Neural cell (in vitro differentiated cells): Measurements from ENCODE around the gene CIZ1. TPM values are rescaled to one million over a fixed set of nuclear protein-coding genes. Genes with fewer than 3 reads are reported as not detected.

Experiments
- H2AFZ ChIP-seq: fragments of 200-600, 300-800 bp; sonication (generic), shearing (Covaris generic); 2 replicates; pipeline ENCODE4 v1.6.0; 2014; ENCODE audit warnings: low read depth, mild to moderate bottlenecking, antibody characterized with exemption, low read length, moderate library complexity
- H3F3A ChIP-seq: fragments of 200-600 bp; shearing (Covaris generic); 2 replicates; pipeline ENCODE4 v1.6.1; 2016; ENCODE audit warnings: mild to moderate bottlenecking, moderate library complexity, mixed read lengths, antibody characterized with exemption, low read length; ENCODE audit not compliant: insufficient read depth, poor library complexity, severe bottlenecking
- H3K27ac ChIP-seq: fragments of 200-600, 300-800 bp; sonication (generic), shearing (Covaris generic); 2 replicates; pipeline ENCODE4 v1.5.1; 2014; ENCODE audit warnings: mild to moderate bottlenecking, low read length, moderate library complexity
- H3K27me3 ChIP-seq: fragments of 300-800, 200-600 bp; sonication (generic), shearing (Covaris generic); 2 replicates; pipeline ENCODE4 v1.6.0; 2014; ENCODE audit warnings: mild to moderate bottlenecking, low read depth, low read length, moderate library complexity; ENCODE audit not compliant: insufficient read depth
- H3K36me3 ChIP-seq: fragments of 300-800, 200-600 bp; sonication (generic), shearing (Covaris generic); 2 replicates; pipeline ENCODE4 v1.5.1; 2014; ENCODE audit warnings: mild to moderate bottlenecking, antibody characterized with exemption, low read length, moderate library complexity; ENCODE audit not compliant: insufficient read depth
- H3K4me2 ChIP-seq: fragments of 300-800, 200-600 bp; sonication (generic), shearing (Covaris generic); 2 replicates; pipeline ENCODE4 v1.6.0; 2014; ENCODE audit warnings: mild to moderate bottlenecking, low read length
- H3K4me3 ChIP-seq: fragments of 300-800, 200-600 bp; sonication (generic), shearing (Covaris generic); 2 replicates; pipeline ENCODE4 v1.5.1; 2014; ENCODE audit warnings: mild to moderate bottlenecking, low read length, moderate library complexity
- H3K79me2 ChIP-seq: fragments of 200-600 bp; shearing (Covaris generic); replicated peaks from 2 replicates; pipeline ENCODE4 v1.6.0; 2014; ENCODE audit warnings: mild to moderate bottlenecking, low read length, moderate library complexity; ENCODE audit not compliant: insufficient read depth
- H3K9ac ChIP-seq: fragments of 300-800, 200-600 bp; sonication (generic), shearing (Covaris generic); 2 replicates; pipeline ENCODE4 v1.6.1; 2016; ENCODE audit warnings: mild to moderate bottlenecking, low read length, mixed read lengths
- H3K9me2 ChIP-seq: fragments of 200-600 bp; shearing (Covaris generic); 2 replicates; pipeline ENCODE4 v1.6.1; 2016; ENCODE audit warnings: mild to moderate bottlenecking, low read length, mixed read lengths; ENCODE audit not compliant: insufficient read depth
- H3K9me3 ChIP-seq: fragments of 200-600, 300-800 bp; sonication (generic), shearing (Covaris generic); 2 replicates; pipeline ENCODE4 v1.6.1; 2016; ENCODE audit warnings: mild to moderate bottlenecking, mixed run types, low read length, moderate library complexity, mixed read lengths
- H4K20me1 ChIP-seq: fragments of 200-600 bp; shearing (Covaris generic); 2 replicates; pipeline ENCODE4 v1.6.1; 2016; ENCODE audit warnings: mild to moderate bottlenecking, mixed run types; ENCODE audit not compliant: insufficient read depth
- EP300 ChIP-seq: fragments of 450-650 bp; conservative IDR thresholded peaks from 2 replicates; pipeline ENCODE4 v1.6.1; 2014; ENCODE audit warnings: antibody characterized with exemption, mild to moderate bottlenecking, moderate library complexity; ENCODE audit not compliant: poor library complexity, severe bottlenecking
- EZH2 ChIP-seq: fragments of 200-600, 300-800 bp; shearing (Covaris generic), sonication (generic); IDR thresholded peaks from 2 replicates; pipeline ENCODE4 v1.6.1; 2014; ENCODE audit warnings: antibody characterized with exemption, low read length, borderline replicate concordance, mild to moderate bottlenecking; ENCODE audit not compliant: insufficient read depth, poor library complexity, severe bottlenecking
- MXI1 ChIP-seq: fragments of 450-650 bp; conservative IDR thresholded peaks from 2 replicates; pipeline ENCODE4 v1.6.1; 2014; ENCODE audit warnings: antibody characterized with exemption, mild to moderate bottlenecking; ENCODE audit not compliant: poor library complexity, severe bottlenecking
- POLR2AphosphoS5 ChIP-seq: IDR thresholded peaks from 2 replicates; pipeline ENCODE4 v1.6.1; 2012
- RAD21 ChIP-seq: fragments of 450-650 bp; conservative IDR thresholded peaks from 2 replicates; pipeline ENCODE4 v1.6.1; 2014; ENCODE audit warnings: antibody characterized with exemption, mild to moderate bottlenecking, moderate library complexity
- SMC3 ChIP-seq: fragments of 450-650 bp; conservative IDR thresholded peaks from 2 replicates; pipeline ENCODE4 v1.6.1; 2014; ENCODE audit warnings: antibody characterized with exemption, mild to moderate bottlenecking, moderate library complexity; ENCODE audit not compliant: poor library complexity
- TAF1 ChIP-seq: IDR thresholded peaks from 2 replicates; pipeline ENCODE4 v1.6.1; 2012; ENCODE audit warnings: low read depth
- polyA plus RNA-seq: library from polyadenylated mRNA; depleted of rRNA; stranded (reverse); fragments of >200 nt; gene quantifications from 2 replicates; pipeline ENCODE4 v1.2.3, GENCODE V29; 2014
- TF ChIP-seq, protein P1 (sequence below): IDR thresholded peaks from 2 replicates; pipeline ENCODE4 v1.6.1; 2012; ENCODE audit warnings: borderline replicate concordance
- TF ChIP-seq, protein P2 (sequence below): fragments of 450-650 bp; IDR thresholded peaks from 2 replicates; pipeline ENCODE4 v1.5.1; 2014; ENCODE audit warnings: antibody characterized with exemption, mild to moderate bottlenecking, moderate library complexity; ENCODE audit not compliant: poor library complexity, severe bottlenecking

Gene CIZ1
- polyA plus RNA-seq, 1 donor from 2014 or later, result 25.6 TPM

DNA sequence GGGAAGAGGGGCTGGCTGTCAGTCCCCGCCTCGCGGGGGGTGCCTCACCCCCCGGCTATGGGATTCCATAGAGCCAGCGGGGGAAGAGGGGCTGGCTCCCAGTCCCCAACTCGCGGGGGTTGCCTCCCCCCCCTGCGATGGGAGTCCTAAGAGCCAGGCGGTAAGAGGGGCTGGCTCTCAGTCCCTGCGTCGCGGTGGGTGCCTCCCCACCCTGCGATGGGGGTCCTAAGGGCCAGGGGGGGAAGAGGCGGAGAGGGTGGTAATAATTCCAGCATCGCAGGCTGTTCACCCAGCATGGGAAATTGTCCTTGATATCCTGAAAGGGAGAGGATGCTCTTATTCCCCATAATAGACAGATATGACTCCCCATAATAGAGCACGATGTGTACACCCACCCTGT lies 51.8 kb downstream of the CIZ1 start:
- Histone ChIP-seq H4K20me1 (no peaks in the 10 kb centered on the region), H3K9me3 (no peaks in the 10 kb centered on the region), H3K79me2 (no peaks in the 10 kb centered on the region), H3K9me2 (no peaks in the 10 kb centered on the region), H3K9ac (no peak overlapping the region), H3K27ac (no peak overlapping the region), H2AFZ (no peak overlapping the region), H3K36me3 (no peaks in the 10 kb centered on the region), H3K4me3 (no peak overlapping the region), H3K4me2 (no peak overlapping the region), H3F3A (no peaks in the 10 kb centered on the region), H3K27me3 (no peaks in the 10 kb centered on the region)
- no peak for TF ChIP-seq EZH2
- no peak for TF ChIP-seq RAD21
- no peak for TF ChIP-seq POLR2AphosphoS5
- TF ChIP-seq, protein P1, sequence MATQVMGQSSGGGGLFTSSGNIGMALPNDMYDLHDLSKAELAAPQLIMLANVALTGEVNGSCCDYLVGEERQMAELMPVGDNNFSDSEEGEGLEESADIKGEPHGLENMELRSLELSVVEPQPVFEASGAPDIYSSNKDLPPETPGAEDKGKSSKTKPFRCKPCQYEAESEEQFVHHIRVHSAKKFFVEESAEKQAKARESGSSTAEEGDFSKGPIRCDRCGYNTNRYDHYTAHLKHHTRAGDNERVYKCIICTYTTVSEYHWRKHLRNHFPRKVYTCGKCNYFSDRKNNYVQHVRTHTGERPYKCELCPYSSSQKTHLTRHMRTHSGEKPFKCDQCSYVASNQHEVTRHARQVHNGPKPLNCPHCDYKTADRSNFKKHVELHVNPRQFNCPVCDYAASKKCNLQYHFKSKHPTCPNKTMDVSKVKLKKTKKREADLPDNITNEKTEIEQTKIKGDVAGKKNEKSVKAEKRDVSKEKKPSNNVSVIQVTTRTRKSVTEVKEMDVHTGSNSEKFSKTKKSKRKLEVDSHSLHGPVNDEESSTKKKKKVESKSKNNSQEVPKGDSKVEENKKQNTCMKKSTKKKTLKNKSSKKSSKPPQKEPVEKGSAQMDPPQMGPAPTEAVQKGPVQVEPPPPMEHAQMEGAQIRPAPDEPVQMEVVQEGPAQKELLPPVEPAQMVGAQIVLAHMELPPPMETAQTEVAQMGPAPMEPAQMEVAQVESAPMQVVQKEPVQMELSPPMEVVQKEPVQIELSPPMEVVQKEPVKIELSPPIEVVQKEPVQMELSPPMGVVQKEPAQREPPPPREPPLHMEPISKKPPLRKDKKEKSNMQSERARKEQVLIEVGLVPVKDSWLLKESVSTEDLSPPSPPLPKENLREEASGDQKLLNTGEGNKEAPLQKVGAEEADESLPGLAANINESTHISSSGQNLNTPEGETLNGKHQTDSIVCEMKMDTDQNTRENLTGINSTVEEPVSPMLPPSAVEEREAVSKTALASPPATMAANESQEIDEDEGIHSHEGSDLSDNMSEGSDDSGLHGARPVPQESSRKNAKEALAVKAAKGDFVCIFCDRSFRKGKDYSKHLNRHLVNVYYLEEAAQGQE, result no peak
- TF ChIP-seq, protein P2, sequence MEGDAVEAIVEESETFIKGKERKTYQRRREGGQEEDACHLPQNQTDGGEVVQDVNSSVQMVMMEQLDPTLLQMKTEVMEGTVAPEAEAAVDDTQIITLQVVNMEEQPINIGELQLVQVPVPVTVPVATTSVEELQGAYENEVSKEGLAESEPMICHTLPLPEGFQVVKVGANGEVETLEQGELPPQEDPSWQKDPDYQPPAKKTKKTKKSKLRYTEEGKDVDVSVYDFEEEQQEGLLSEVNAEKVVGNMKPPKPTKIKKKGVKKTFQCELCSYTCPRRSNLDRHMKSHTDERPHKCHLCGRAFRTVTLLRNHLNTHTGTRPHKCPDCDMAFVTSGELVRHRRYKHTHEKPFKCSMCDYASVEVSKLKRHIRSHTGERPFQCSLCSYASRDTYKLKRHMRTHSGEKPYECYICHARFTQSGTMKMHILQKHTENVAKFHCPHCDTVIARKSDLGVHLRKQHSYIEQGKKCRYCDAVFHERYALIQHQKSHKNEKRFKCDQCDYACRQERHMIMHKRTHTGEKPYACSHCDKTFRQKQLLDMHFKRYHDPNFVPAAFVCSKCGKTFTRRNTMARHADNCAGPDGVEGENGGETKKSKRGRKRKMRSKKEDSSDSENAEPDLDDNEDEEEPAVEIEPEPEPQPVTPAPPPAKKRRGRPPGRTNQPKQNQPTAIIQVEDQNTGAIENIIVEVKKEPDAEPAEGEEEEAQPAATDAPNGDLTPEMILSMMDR, result no peak
- TF ChIP-seq SMC3, result no peak
- TF ChIP-seq MXI1, result no peak
- no peak for TF ChIP-seq TAF1
- TF ChIP-seq EP300, result no peak

DNA sequence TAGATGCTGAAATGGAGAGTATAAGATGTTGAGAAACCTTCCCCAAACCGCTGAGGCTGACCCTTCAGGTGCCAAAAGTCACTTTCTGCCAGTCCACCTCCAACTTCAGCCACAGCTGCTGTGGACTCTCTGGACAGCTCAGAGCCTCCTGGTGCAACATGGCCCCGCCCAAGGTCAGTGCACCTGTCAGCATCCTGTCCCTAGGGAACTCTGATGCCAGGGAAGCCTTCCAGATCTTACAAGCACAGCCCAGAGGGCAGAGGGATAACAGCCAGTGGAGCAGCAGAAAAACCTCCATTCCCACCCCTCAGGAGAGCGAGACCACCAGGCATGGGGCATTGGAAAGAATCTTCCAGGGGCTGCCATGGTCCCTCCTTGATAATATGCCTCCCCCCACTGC lies 53.4 kb downstream of the CIZ1 start:
- Histone ChIP-seq H3K9me3 (no peaks in the 10 kb centered on the region), H3K27ac (no peak overlapping the region), H3K27me3 (no peaks in the 10 kb centered on the region), H3K9me2 (no peaks in the 10 kb centered on the region), H2AFZ (no peak overlapping the region), H4K20me1 (no peaks in the 10 kb centered on the region), H3K36me3 (no peaks in the 10 kb centered on the region), H3K9ac (no peak overlapping the region), H3K4me2 (no peak overlapping the region), H3K4me3 (no peak overlapping the region), H3F3A (no peaks in the 10 kb centered on the region), H3K79me2 (no peaks in the 10 kb centered on the region)
- no peak for TF ChIP-seq MXI1
- TF ChIP-seq EZH2, result no peak
- TF ChIP-seq, protein P1, result no peak
- no peak for TF ChIP-seq EP300
- TF ChIP-seq POLR2AphosphoS5, result no peak
- no peak for TF ChIP-seq TAF1
- TF ChIP-seq, protein P2, result no peak
- TF ChIP-seq RAD21, result no peak
- TF ChIP-seq SMC3, result no peak
